GM18517 (cell line): Measurements from ENCODE around the gene ANKRD45.
"Not testable (repeated sequence)": the region's sequence is repeated elsewhere in the genome, so short reads cannot be mapped to it uniquely, and the experiment has no call there.

ENCODE experiments used
- ATAC-seq: cut with Tn5 transposase; IDR thresholded peaks from one replicate; pipeline ENCODE4 v1.9.1; 2021; ENCODE audit warnings: mild to moderate bottlenecking, moderate library complexity; ENCODE audit not compliant: unreplicated experiment

ANKRD45 gene

GRCh38 chr1:173646656-173647055 lies 23.0 kb downstream of the ANKRD45 start:
- ATAC-seq, result no peak

- not testable (repeated sequence) for ATAC-seq
Observed at GRCh38 chr1:173642450-173643139, 27.1 kb downstream of the ANKRD45 start.

- no peak for ATAC-seq
Observed at GRCh38 chr1:173639102-173639501, 30.5 kb downstream of the ANKRD45 start.

- ATAC-seq, result no peak
Observed at GRCh38 chr1:173638043-173639021, 31.3 kb downstream of the ANKRD45 start.

- not testable (repeated sequence) for ATAC-seq
Observed at GRCh38 chr1:173637236-173638042, 32.2 kb downstream of the ANKRD45 start.

GRCh38 chr1:173635116-173635515 lies 34.5 kb downstream of the ANKRD45 start, which contains the start of gene TEX50:
Gene TEX50, plus strand, starts transcription at chr1:173635338. Its CDS starts 184 bp downstream, at chr1:173635522.
- ATAC-seq, result no peak

- ATAC-seq, result no peak
Observed at GRCh38 chr1:173628888-173629287, 40.8 kb downstream of the ANKRD45 start.

- no peak for ATAC-seq
Observed at GRCh38 chr1:173627269-173627668, 42.4 kb downstream of the ANKRD45 start.

- ATAC-seq, result no peak
Observed at GRCh38 chr1:173616859-173617258, 52.8 kb downstream of the ANKRD45 start.

GRCh38 chr1:173613086-173613485 lies 56.6 kb downstream of the ANKRD45 start:
- not testable (repeated sequence) for ATAC-seq

- ATAC-seq, result no peak
Observed at GRCh38 chr1:173608503-173609216, 61.0 kb downstream of the ANKRD45 start.

- no peak for ATAC-seq
Observed at GRCh38 chr1:173603056-173603591, 66.5 kb downstream of the ANKRD45 start, which contains the start of gene SLC9C2. Gene SLC9C2, minus strand, starts transcription at chr1:173603072. Its CDS starts 1,296 bp downstream, at chr1:173601776.

GRCh38 chr1:173601588-173601987 lies 68.1 kb downstream of the ANKRD45 start:
- ATAC-seq, result peak; percentile 72

GRCh38 chr1:173596097-173596825 lies 73.4 kb downstream of the ANKRD45 start:
- no peak for ATAC-seq

- ATAC-seq, result not testable (repeated sequence)
Observed at GRCh38 chr1:173591138-173591537, 78.5 kb downstream of the ANKRD45 start.

- ATAC-seq, result no peak
Observed at GRCh38 chr1:173590557-173590956, 79.1 kb downstream of the ANKRD45 start.

- ATAC-seq, result no peak
Observed at GRCh38 chr1:173581383-173582079, 88.1 kb downstream of the ANKRD45 start.

- no peak for ATAC-seq
Observed at GRCh38 chr1:173580658-173581057, 89.0 kb downstream of the ANKRD45 start.

- ATAC-seq, result no peak
Observed at GRCh38 chr1:173580071-173580470, 89.6 kb downstream of the ANKRD45 start.
